ENCODE results near the gene FAM20C.
"Not testable (repeated sequence)": the region's sequence is repeated elsewhere in the genome, so short reads cannot be mapped to it uniquely, and the experiment has no call there.

Gene FAM20C

DNA sequence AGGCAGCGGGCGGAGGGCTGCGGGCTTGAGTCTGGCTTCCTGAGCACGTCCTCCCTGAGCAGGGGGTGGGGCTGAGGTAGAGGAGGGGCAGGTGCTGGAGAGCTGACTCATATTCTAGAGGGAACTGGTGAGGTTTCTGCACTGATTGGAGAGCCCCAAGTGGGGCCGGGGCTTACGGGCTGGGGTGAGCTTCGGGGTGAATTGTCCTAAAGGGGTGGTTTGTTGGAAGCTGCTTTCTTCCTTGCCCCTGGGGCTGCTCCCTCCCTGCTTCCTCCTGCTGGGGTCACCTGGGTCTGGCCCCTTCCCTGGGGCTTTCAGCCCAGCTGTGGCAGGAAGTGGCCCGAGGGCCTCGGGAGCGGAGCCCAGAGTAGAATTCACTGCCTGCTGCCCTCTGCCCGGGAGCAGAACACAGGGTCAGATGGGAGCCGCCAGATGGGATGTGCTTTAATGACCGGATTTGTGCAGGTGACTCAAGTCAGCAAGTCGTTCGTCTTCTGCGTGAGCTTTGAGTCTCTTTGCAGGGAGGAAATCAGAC lies 48.6 kb downstream of the FAM20C start:
- DNase-seq (ENCODE audit: low read depth in 2 of 2, low spot score in 1 of 2) = no peak

DNA sequence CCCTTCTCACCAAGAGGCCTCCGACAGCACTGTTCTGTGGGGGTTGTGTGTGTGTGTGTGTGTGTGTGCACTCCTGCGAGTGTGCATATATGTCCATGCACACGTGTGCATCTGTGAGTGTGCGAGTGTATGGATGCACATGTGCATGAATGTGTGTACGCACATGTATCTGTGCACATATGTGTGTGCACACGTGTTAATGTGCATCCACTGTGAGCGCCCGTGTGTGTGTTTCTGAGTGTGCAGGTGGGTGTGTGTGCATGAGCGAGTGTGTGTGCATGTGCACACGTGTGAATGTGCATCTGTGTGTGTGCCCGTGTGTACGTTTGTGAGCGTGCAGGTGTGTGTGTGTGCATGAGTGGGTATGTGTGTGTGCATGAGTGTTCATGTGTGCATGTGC lies 49.1 kb downstream of the FAM20C start:
- no peak for DNase-seq (ENCODE audit: low read depth in 2 of 2, low spot score in 1 of 2)

DNA sequence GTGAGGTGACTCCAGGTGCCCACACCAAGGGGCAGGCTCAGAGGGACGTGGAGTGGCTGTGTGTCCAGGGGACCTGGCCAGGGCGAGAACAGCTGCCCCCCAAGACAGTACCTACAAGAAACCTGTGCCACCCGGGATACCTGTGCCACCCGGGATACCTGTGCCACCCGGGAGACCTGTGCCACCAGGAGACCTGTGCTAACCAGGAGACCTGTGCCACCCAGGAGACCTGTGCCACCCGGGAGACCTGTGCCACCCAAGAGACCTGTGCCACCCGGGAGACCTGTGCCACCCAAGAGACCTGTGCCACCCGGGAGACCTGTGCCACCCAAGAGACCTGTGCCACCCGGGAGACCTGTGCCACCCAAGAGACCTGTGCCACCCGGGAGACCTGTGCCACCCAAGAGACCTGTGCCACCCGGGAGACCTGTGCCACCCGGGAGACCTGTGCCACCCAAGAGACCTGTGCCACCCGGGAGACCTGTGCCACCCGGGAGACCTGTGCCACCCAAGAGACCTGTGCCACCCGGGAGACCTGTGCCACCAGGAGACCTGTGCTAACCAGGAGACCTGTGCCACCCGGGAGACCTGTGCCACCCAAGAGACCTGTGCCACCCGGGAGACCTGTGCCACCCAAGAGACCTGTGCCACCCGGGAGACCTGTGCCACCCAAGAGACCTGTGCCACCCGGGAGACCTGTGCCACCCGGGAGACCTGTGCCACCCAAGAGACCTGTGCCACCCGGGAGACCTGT lies 50.6 kb downstream of the FAM20C start:
- DNase-seq (ENCODE audit: low read depth in 2 of 2, low spot score in 1 of 2) = not testable (repeated sequence)

DNA sequence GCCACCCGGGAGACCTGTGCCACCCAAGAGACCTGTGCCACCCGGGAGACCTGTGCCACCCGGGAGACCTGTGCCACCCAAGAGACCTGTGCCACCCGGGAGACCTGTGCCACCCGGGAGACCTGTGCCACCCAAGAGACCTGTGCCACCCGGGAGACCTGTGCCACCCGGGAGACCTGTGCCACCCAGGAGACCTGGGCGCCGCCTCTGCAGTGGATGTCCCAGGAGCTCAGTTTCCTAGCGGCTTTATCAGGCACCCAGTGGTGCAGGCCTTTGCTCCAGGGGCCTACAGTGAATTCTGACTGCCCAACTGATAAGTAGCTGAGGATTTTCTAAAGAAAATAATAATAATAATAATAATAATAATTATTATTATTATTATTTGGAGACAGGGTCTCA lies 51.2 kb downstream of the FAM20C start:
- not testable (repeated sequence) for DNase-seq (ENCODE audit: low read depth in 2 of 2, low spot score in 1 of 2)

DNA sequence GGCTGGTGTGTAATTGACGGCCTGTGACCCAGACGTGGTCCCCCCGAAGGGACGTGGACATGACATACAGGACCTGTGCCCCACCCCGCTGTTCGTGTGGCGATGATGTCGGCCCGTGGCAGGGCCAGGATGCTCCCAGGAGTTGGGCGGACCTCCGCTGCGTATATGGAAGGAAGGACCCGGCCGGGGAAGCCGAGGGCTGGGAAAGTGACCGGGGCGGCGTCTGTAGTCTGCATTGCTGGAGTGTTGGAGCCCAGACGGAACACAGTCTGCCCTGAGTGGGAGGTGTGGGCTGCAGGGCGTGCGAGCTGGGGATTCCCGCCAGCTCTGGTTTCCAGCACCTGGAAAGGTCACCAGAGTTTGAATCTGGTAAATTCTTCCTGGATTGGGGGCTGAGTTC lies 52.6 kb downstream of the FAM20C start:
- DNase-seq (ENCODE audit: low read depth in 2 of 2, low spot score in 1 of 2) = no peak

DNA sequence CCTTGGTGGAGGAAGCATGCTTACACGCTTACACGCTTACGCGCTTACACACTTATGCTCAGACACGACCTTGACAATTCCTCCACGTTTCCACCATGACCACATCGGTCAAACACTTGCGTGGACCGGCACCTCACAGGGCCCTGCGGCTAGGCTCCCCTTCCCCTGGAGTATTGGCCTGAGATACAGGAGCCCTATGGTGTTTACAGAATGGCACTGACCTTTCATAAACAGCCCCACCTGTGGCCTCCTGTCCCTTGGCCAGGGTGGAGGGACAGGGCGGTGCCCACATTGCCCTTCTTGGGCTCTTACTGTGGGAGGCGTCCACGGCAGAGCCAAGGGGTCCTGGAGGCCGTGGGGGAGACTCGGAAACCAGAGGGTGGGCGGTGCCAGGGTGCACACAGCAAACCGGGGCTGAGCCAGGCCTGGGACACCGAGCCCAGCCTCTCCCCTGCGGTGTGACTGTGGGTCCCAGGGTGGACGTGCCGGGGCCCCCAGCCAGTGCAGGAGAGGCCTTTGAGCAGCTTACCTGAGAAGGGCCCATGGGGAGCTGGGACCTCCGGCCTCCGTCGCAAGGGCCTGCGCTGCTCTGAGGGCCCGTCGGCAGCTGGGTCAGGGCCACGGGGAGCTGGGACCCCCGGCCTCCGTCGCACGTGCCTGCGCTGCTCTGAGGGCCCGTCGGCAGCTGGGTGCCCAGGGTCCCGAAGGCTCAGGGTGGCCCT lies 53.4 kb downstream of the FAM20C start:
- no peak for DNase-seq (ENCODE audit: low read depth in 2 of 2, low spot score in 1 of 2)

DNA sequence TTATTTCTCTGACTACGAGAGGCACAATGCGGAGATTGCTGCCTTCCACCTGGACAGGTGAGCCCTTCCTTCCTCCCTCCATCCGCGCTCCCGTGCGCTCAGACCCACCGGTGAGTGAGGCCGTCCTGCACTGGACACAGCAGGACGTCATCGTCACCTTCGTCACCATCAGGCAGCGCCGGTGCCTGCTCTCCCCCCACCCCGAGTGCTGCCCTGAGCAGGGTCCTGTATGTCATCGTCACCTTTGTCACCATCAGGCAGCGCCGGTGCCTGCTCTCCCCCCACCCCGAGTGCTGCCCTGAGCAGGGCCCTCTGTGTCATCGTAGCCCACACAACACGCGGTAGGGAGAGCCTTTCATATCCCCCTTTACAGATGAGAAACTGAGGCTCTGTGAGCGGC lies 54.1 kb downstream of the FAM20C start:
- no peak for DNase-seq (ENCODE audit: low read depth in 2 of 2, low spot score in 1 of 2)

DNA sequence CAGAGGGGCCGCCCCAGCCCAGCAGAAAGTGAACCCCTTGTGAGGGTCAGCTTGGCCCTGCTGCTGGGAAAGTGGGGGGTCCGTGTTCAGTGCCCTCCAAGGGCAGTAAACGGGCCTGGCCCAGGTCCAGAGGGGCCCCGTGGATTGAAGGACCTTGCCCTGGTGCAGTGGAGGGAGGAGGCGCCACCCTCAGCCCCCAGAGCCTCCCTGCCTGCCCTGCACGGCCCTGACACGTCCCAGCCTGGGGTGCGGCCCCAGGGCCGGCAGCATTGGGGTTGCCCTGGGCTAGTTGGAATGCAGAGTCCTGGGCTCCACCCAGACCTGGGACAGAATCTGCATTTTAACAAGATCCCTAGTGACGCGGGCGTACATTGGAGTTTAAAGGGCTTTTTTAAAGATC lies 54.8 kb downstream of the FAM20C start:
- no peak for DNase-seq (ENCODE audit: low read depth in 2 of 2, low spot score in 1 of 2)

DNA sequence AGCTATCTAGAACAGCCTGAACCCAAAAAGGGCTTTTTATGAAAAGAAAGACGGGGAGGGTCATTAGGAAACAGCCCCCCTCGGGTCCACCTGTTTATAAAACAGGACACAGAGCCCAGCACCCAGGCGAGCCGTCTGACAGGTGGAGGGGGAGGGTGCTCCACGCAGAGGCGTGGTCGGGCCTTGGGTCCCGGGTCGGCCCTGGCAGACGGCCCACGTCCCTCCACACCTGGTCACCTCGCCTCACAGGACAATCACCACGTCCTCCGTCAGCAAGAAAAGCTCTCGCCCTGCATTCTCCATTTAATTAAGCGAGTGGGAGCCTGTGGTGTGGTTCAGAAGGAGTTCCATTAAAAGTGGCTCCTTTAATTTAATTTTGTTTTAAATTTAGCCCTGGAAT lies 55.3 kb downstream of the FAM20C start:
- DNase-seq (ENCODE audit: low read depth in 2 of 2, low spot score in 1 of 2) = no peak

DNA sequence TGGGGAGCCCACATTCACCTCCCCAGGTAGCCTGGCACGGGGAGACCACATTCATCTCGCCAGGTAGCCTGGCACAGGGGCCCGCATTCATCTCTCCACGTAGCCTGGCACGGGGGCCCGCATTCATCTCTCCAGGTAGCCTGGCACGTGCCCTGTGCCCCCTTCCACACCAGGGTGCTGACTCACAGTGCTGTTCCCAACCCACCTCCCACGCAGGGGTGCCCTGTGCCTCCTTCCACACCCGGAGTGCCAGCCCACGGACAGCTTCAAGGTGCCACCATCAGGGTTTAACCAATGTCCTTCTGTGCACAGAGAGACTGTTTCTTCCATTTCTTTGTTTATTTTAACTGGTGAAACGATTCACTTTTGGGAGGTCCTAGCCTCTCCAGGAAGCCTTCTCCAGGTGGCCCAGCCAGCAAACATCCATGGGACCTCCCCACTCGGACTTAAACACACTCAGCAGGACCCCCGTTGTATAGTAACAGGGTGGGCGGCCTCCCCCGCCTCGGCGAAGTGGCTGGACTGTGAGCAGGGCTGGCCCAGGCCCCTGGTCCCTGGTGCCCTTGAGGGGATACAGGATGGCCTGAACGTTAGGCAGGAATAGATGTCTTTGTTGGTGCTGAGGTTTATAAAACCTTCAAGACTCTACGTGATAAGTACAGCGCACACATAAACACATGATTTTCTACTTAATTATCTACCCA lies 56.5 kb downstream of the FAM20C start:
- DNase-seq (ENCODE audit: low read depth in 2 of 2, low spot score in 1 of 2) = no peak

DNA sequence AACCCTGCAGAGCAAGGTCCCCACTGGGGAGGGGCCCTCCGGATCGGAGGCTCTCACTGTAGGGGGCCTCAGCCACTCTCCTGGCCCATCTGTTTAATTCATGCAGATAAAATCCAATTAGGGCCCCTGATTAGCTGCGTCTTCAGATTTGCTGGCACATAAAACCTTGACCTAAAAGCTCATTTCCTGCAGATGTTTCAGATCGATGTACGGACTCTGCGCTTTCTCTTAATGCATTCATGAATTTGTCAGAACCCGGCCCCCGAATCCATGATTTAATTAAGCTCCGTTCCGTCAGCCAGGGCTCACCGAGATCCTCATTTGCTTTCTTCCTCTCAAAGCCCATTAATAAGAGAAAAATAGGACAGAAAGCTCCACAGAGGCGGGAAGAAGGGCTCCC lies 57.6 kb downstream of the FAM20C start:
- DNase-seq (ENCODE audit: low read depth in 2 of 2, low spot score in 1 of 2) = no peak

DNA sequence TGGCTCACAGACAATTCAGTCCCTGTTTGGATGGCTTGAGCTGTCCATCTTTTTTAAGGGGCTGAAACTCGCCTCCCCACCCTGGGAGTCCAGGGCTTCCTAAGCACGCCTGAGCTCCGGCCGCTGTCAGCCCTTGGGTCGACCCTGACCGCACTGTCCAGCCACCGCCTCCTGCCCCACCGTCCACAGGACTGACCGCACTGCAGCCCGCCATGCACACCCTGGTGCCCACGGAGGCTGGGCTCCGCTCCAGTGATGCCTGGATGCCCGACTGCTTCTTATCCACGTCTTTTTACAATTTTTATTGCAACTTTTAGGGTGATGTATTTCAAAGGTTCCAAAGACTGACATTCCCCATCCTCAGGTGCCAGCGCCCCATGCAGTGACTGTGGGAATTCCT lies 58.2 kb downstream of the FAM20C start:
- DNase-seq (ENCODE audit: low read depth in 2 of 2, low spot score in 1 of 2) = no peak

DNA sequence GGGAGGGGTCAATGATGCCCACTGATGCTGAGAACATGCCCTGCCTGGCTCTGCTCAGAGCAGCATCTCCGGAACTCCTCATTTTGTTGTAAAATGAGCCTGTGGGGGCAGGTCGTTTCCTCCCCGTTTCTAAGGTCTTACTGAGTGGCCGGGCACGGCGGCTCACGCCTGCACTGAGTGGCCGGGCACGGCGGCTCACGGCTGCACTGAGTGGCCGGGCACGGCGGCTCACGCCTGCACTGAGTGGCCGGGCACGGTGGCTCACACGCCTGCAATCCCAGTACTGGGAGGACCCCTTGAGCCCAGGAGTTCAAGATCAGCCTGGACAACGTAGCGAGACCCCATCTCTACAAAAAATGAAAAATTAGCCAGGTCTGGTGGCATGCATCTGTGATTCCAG lies 58.6 kb downstream of the FAM20C start:
- no peak for DNase-seq (ENCODE audit: low read depth in 2 of 2, low spot score in 1 of 2)

DNA sequence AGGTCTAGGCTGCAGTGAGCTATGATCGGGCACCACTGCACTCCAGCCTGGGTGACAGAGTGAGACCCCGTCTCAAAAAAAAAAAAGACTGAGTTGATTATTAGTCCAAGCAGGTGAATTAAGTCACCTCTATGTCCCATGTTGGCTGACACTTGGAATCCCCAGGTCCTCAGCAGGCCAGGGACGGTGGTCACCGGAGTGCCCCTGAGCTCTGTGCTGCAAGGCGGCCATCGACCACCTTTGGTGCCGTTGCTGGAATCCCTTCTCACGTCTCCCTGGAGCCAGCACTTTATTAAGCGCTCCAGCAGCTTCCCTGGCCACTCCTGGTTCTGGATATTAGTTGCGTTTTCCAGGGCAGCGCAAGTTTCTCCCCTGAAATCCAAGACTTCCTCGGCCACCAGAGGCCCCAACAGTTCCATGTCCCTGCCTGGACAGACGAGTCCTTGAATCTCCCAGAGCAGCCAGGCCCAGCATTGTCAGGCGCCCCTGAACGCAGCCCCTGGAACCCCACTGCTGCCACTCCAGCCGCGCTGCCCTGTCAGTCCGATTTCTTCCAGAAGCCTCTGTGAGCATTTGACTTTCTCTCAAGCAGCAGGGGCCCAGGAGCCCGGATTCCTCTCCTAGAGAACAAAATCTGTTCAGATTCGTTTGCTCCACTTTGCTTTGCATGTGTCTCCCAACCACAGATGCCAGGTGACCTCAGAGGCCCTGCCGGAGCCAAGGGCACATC lies 59.2 kb downstream of the FAM20C start:
- DNase-seq (ENCODE audit: low read depth in 2 of 2, low spot score in 1 of 2) = no peak

DNA sequence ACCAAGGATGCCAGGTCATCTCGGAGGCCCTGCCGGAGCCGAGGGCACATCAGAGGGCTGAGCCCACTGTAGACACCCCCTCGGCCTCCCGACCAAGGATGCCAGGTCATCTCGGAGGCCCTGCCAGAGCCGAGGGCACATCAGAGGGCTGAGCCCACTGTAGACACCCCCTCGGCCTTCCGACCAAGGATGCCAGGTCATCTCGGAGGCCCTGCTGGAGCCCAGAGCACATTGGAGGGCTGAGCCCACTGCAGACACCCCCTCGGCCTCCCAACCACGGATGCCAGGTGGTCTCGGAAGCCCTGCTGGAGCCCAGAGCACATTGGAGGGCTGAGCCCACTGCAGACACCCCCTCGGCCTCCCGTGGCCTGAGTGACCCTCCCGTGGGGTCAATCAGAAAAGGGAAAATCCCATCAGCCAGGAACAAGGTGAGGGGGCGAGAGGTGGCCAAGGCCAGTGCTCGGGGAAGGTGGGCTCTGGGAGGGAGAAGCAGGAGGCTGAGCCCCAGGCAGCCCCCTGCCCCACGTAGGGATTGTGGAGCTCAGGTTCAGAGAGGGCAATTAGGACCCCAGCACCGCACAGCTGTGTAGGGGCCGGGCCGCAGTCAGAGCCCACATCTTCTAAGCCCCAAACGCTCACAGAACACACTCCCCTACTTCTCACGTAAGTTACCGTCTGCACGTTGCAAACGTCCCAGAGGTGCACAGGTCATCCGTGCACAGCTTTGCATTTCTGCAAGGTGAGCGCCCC lies 60.0 kb downstream of the FAM20C start:
- DNase-seq (ENCODE audit: low read depth in 2 of 2, low spot score in 1 of 2) = no peak

DNA sequence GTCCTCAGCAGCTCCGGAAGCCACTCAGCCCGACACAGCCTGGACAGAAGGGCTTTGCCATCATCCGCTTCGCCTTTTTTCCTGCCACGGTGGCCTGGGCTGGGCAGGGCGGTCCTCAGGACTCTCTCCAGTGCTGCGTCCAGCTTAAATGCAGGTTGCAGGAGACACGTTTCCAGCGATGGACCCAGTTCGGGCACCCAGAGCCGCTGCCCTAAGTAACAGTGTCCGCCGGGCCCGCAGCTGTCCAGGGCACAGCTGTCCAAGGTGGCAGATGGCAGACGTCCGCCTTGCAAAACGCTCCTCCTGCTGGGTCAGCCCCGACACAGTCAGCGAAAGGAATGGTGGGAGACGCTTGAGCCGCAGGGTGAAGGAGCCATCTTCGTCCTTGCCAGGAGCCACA lies 60.6 kb downstream of the FAM20C start:
- no peak for DNase-seq (ENCODE audit: low read depth in 2 of 2, low spot score in 1 of 2)

DNA sequence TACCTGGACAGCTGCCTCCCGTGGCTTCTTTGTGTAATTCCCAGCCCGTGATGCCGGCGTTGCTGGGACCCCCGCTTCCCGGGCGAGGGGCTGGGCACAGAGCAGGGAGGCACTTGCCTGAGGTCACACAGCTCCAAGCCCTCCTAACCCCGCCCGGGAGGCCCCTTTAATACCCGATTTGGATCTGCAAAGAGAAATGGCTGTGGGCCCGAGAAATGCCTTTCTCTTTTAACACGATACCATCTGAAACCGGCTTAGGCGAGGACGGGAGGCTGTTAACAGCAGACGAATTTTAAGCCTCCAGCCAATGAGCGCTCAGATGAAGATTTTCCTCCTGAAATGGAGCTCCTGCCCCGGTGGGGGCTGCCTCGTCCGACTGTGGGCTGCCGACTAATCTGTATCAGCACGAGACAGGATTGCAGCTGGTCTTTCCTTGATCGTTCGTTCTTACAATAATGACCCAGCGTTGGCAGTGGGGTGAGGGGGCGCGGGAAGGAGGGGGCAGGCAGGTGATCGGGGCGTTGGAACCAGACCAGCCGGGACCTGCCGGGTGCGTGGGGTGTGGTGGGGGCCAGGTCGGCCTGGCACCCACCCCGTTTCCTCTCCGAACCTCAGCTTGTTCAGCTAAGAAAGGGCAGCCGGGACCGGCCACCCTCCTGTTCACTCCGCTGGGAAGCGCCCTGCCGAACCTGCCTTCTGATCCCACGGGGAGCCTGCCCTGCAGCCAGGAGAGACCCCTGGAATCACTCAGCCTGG lies 61.4 kb downstream of the FAM20C start:
- no peak for DNase-seq (ENCODE audit: low read depth in 2 of 2, low spot score in 1 of 2)

DNA sequence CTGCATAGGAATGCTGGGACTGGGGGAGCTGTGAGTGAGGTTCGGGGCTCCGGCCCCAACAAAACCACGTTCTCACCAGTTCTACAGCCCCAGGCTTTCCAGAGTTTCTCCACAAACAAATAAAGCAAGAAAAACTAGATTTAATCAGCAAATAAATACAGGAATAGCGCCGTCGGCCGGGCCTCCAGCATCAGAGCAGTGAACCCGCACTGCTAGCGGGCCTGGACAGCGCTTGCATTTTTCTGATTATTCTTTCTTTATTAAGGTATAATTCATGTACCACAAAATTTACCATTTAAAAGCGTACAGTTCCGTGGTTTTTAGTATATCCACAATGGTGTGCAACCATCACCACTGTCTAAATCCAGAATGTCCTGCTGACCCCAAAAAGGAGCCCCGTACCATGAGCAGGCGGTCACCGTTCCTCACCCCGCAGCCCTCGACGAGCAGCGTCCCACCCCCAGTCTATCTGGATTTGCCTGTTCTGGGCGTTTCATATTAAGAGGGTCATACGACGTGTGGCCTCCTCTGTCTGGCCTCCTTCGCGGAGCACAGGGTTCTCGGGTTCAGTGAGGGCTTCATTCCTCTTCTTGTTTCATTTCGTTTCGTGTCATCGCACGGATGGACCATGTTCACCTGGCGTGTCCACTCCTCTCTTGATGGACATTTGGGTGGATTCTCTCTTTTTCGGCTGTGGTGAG lies 62.1 kb downstream of the FAM20C start:
- no peak for DNase-seq (ENCODE audit: low read depth in 2 of 2, low spot score in 1 of 2)

DNA sequence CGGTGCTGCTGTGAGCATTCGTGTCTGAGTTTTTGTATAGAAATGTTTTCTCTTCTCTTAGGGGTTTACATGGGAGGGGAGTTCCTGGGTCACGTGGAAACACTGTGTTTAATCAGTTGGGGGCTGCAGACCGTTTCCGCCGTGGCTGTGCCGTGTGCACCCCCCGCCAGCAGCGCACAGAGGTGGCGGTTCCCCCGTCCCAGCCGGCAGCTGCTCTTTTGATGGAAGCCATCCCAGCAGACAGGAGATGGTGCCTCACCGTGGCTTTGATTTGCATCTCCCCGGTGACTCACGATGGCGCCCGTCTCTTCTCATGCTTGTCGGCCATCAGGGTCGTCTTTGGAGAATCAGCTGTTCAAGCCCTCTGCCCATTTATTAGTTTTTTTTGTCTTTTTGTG lies 62.7 kb downstream of the FAM20C start:
- no peak for DNase-seq (ENCODE audit: low read depth in 2 of 2, low spot score in 1 of 2)
